ENCODE measurements around the gene CCDC88C.

The CCDC88C gene

GRCh38 chr14:91380610-91381371, 36.8 kb downstream of the CCDC88C start:
- DNase-seq (ENCODE audit: low read depth, low spot score) = peak; percentile 18

DNA sequence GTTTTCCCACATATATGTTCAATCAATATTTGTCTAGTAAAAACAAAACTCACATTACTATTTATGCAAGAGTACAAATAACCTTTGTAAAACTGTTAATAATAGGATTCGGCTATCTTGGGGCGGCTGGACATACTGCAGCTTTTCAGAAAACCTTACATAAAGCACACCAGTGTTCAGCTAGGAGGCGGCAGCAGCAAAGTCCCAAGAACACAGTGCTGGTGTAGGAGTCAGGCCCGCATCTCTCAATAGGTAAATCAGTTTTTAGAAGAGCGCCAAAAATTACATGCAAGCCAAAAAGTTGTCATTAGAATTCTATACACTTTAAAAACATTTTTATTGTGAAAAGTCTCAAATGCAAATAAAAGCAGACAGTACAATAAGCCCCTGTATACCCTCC, 37.5 kb downstream of the CCDC88C start:
- DNase-seq (ENCODE audit: low read depth, low spot score) = no peak

GRCh38 chr14:91379579-91379932, 38.1 kb downstream of the CCDC88C start:
- no peak for DNase-seq (ENCODE audit: low read depth, low spot score)

DNA sequence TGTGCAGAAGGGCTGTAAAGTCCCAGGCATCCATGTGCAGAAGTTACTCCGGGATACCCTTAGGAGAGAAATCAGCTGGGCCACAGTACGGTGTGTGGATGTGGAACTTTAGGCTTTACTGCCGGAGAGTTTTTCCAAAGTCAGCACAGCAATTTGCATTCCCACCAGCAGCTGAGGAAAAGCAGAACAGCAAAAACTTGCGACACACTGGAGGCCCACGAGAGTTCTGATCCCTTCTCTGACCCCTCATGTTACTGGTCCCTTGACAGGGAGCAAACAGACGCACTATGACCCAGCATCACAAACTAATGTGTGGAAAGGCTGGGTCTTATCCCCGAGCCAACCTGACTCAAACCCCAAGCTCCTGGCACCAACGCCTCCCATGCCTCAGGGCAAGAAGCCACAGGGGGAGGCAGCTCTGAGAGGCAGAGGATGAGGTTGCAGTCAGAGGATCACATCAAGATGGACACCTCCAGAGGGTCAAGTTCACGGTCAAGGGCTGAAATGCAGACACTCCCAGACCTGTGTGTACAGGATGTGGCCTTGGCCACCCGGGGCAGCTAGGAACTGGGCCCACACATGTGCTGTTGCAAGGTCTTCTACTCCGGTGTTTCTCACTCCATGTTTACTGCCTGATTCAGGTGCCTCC, 38.6 kb downstream of the CCDC88C start:
- DNase-seq (ENCODE audit: low read depth, low spot score) = no peak

- DNase-seq (ENCODE audit: low read depth, low spot score) = no peak
Measured at GRCh38 chr14:91377700-91378652, 39.6 kb downstream of the CCDC88C start.

DNA sequence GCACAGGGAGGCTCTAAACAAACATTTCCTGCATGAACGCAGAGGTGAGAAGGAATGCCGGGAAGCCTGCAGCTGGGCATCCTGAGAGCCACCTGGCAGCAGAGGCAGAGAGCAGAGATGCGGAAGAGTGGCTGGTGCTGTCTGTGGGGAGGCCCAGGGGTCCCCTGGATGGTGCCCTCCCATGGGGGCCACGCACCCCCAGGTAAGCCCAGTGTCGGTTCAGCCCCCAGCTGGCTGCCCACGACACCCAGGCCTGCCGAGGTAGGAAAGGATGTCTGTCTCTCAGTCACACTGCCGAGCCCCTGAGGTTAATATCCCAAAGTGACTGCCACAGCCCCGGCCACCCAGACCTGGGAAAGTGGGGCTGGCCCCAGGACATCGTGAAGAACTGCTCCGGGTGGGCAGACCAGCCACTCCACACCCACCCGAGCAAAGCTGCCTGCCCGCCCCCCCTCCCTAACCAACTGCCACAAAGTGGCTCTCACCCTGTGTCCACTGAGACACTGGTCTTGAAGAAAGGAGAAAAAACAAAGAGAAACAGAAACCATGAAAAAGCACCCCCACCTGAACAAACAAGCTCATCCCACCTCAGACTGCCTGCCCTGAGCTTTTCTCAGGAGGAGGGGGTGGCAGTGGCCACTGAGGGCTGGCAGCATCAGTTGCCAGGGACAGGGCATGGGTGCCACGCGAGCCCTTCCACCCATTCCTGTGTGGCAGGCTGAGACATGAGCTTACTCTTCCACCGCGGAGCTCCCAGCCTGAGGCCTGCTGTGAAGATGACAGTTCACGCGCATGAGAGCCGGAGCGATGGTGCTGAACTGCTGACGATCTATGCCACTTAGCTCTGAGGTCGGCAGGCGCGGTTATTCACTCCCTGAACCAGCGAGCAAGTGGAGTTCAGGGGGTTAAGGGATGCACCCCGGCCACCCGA, 40.8 kb downstream of the CCDC88C start:
- no peak for DNase-seq (ENCODE audit: low read depth, low spot score)

- DNase-seq (ENCODE audit: low read depth, low spot score) = no peak
Measured at GRCh38 chr14:91375720-91376452, 41.7 kb downstream of the CCDC88C start.

DNA sequence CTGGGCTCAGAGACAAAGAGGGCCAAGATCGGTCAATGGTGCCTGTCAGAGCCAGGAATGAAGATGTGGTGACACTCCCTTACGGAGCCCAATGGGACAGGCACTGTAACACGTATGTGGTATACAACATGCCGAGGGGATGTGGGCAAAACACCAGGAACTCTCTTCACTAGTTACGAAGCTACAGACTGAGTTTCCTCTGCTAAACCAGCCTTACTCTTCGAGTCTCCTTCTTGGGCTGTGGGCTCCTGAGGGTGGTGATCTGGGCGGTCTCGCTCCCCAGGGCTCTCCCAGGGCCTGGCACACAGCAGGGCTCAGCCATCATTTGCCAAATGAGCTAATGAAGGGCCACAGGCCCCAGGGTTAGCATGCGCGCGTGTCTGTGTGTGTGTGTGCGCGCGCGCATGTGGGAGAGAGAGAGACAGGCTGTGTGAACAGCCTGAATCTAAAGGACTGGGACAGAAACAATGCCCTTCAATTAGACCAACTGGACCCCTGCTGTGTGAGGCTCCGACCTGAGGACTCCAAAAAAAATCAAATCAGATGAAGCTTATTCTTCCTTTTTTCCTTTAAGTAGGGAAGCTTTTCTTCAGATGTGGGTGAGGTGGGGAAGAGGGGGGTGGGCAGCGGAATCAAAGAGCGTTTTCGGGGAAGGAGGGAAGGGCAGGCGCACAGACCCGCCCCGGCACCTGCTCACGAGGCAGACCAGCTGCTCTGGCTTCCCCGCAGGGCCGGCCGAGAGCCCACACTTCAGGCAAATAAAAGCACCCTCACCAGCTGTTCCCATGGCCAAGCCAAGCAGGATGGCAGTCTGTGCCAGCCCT, 42.5 kb downstream of the CCDC88C start:
- DNase-seq (ENCODE audit: low read depth, low spot score) = no peak

DNA sequence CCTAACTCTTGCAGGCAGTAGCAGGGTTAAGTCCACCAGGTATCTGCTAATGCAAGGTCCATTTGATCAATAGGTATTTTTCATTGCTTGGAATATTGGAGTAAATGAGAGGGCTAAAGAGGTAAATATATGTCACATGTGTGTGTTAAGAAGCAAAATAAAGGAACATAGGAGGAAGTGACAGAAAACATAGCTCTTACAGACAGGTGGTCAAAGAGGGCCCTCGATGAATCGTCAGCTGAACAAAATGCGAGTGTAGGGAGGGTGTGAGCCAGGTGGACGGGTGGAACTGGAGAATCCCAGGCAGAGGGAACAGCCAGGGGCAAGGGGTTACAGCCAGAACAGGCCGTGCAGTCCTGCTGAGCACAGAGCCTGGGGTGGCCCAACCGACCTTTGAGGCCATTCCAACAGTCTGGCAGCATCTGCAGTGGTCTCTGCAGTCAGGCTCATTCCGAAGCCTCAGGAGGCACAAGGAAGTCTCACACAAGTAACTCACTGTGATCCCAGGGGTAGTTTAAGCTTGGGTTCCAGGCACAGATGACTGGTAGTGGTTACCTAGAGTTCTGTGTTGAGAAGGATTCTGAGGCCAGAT, 43.2 kb downstream of the CCDC88C start:
- no peak for DNase-seq (ENCODE audit: low read depth, low spot score)

- DNase-seq (ENCODE audit: low read depth, low spot score) = no peak
Measured at GRCh38 chr14:91373591-91374254, 43.9 kb downstream of the CCDC88C start.

- DNase-seq (ENCODE audit: low read depth, low spot score) = no peak
Measured at GRCh38 chr14:91372671-91373495, 44.7 kb downstream of the CCDC88C start.

DNA sequence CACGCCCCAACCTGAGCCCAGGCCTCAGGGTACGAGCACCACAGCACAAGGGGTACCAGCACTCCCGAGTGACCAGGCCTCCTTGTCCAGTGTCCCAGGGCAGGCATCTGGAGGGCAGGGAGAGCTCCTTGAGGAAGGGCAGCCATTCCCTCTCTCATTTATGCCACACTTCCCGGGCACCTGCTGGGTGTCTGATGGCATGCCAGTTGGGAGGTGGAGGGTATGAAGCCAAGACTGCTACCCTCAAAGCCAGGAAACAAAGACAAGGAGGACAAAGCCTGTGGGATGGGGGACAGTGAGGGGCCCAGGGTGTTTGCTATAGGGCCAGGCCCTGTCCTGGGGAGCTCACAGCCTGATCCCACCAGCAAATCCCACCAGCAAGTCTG, 45.6 kb downstream of the CCDC88C start:
- DNase-seq (ENCODE audit: low read depth, low spot score) = no peak

DNA sequence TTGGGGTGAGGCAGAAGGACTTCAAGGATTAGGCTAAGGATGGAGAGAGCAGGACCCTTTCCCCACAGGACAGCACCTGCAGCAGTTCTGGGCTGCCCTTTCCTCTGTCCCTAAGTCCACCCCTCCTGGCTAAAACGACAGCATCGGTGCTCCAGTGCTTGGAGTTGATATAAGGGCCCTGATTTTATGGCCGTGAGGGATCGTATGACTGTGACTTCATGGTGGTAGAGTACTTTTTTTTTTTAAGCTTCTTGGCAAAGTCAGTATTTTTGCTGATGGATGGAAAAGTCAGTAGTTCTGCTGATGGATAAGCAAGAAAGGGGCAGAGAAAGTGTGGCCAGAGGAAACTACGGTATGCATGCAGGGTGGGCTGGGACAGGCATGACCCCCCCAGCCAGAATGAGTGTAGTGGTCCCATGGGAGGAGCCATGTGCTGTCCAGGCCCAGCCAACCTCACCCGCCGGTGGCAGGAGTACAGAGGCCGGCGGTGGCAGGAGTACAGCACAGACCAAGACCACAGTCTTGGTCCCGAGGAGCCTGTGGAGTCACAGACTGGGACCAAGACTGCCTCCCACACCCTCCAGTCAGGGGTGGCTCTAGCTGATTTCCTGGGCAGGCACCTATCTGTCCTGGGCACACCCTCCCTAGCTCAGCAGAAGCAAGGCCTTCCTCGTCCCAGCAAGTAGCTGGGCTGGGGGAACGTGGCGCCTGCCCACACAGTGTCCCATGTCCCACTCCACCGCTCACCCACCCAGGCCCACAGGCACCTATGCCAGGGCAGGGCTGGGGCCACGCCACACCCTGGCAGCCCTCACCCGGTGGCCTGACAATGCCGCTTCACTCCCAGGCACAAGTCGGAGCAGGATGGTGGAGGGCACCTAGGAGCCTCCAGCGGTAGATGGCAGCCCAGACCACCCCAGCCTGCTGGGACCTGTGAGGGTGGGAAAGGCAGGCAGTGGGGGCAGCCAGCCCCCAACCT, 46.3 kb downstream of the CCDC88C start:
- no peak for DNase-seq (ENCODE audit: low read depth, low spot score)

DNA sequence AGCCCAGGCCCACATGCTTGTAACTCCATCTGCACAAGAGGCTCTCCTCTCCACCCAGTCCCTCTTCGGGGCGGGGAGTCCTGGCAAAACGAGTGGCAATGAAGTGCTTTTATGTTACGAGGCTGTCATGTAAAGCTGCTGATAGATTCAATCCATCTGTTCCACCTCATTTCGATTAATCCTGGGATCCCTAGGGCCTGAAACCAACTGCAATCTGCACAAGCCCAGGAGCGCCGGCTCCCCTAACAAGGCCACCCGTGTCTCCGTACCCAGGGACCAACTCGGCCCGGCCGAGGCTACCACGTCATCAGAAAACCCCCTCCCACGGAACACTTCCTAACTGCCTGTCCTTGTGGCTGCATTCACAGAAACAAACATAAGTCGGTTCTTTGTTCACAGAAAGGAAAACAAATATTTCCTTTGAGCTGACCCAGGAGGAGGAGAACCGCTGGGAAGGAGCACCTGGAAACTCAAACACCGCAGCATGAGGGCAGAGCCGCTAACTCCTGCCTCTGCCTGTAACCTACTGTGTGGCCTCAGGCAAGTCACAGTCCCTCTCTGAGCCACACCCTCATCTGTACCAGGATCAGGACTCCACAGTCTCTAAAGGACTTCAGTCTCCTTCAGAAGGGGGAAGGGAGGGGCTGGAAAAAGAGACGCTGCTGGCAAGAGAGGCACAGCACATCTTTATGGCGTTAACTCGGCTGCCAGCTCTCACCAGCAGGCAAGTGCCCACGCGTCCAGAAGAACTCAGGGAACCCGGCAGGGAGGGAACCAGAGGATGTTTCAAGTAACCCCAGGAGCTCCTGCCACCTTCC, 47.8 kb downstream of the CCDC88C start:
- no peak for DNase-seq (ENCODE audit: low read depth, low spot score)

GRCh38 chr14:91368776-91369416, 48.7 kb downstream of the CCDC88C start:
- DNase-seq (ENCODE audit: low read depth, low spot score) = no peak
